H1 (cell line): ENCODE measurements around the gene MKKS.

ENCODE experiments used
- CREB1 ChIP-seq: IDR thresholded peaks from 2 replicates; pipeline ENCODE4 v1.6.1; 2012; ENCODE audit warnings: inconsistent platforms
- EZH2 ChIP-seq: fragments of 200-600 bp; sonication (generic); IDR thresholded peaks from 2 replicates; pipeline ENCODE4 v1.7.1; 2012; ENCODE audit warnings: low read depth, mild to moderate bottlenecking, moderate library complexity, low read length, inconsistent platforms; ENCODE audit not compliant: severe bottlenecking
- MAFK ChIP-seq: IDR thresholded peaks from 2 replicates; pipeline ENCODE4 v1.6.1; 2012; ENCODE audit warnings: low read depth, mild to moderate bottlenecking, improper control_type of control experiment, low read length

- TF ChIP-seq MAFK = no peak
- no peak for TF ChIP-seq CREB1
- TF ChIP-seq EZH2 = no peak
These were observed 4.2 kb upstream of the MKKS start for GRCh38 chr20:10438217-10438616.
